ENCODE results near the gene MROH2A.

Gene MROH2A

GRCh38 chr2:233818639-233819621 is 40.8 kb downstream of the MROH2A start:
- DNase-seq = no peak

GRCh38 chr2:233819884-233820773 is 42.0 kb downstream of the MROH2A start:
- no peak for DNase-seq

GRCh38 chr2:233820774-233821105 is 42.6 kb downstream of the MROH2A start:
- DNase-seq = no peak

- no peak for DNase-seq
These were observed 43.1 kb downstream of the MROH2A start for GRCh38 chr2:233821196-233821595.

GRCh38 chr2:233821709-233822100 is 43.6 kb downstream of the MROH2A start:
- no peak for DNase-seq

- DNase-seq = no peak
These were observed 44.1 kb downstream of the MROH2A start for GRCh38 chr2:233822101-233822771.

- no peak for DNase-seq
These were observed 44.9 kb downstream of the MROH2A start for GRCh38 chr2:233822781-233823730.

GRCh38 chr2:233823731-233824121 is 45.6 kb downstream of the MROH2A start:
- no peak for DNase-seq

GRCh38 chr2:233824373-233824772 is 46.2 kb downstream of the MROH2A start:
- DNase-seq = no peak

GRCh38 chr2:233828546-233829192 is 50.5 kb downstream of the MROH2A start:
- no peak for DNase-seq

GRCh38 chr2:233829193-233830110 is 51.3 kb downstream of the MROH2A start:
- DNase-seq = no peak

GRCh38 chr2:233830111-233830802 is 52.1 kb downstream of the MROH2A start:
- no peak for DNase-seq

GRCh38 chr2:233831011-233831721 is 53.0 kb downstream of the MROH2A start:
- DNase-seq = no peak

- no peak for DNase-seq
These were observed 53.7 kb downstream of the MROH2A start for GRCh38 chr2:233831861-233832260.

GRCh38 chr2:233832414-233832813 is 54.3 kb downstream of the MROH2A start:
- DNase-seq = no peak

- DNase-seq = no peak
These were observed 54.8 kb downstream of the MROH2A start for GRCh38 chr2:233832869-233833311.

GRCh38 chr2:233833345-233833744 is 55.2 kb downstream of the MROH2A start:
- no peak for DNase-seq

- DNase-seq = no peak
These were observed 57.4 kb downstream of the MROH2A start for GRCh38 chr2:233835230-233836186.
